HG02840 (cell line): ENCODE data around the gene RTL9.
"Not testable (repeated sequence)": the region's sequence is repeated elsewhere in the genome, so short reads cannot be mapped to it uniquely, and the experiment has no call there.

Experiments used
- ATAC-seq: cut with Tn5 transposase; IDR thresholded peaks from one replicate; pipeline ENCODE4 v1.9.1; 2021; ENCODE audit warnings: mild to moderate bottlenecking, moderate library complexity, moderate number of reproducible peaks; ENCODE audit not compliant: unreplicated experiment, low FRiP score

The RTL9 gene

DNA sequence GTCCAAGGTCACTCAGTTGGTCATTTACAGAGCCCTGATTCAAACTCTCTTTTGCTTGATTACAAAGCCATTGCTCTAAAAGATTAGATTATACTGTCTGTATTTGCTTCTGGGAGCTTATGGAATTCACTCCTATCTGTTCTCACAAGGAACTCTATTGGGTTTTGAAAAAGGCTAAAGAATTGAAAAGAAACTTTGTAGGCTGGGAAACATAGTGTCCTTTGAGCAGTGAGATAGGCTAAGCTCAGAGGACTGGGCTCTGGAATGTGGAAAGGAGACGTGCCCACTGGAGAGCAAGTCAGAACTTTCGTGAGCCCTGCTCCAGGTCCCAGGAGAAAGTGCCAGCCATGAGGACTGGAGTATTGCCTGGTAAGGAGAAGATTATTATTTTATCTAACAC, at the start of gene RTL9:
RTL9 (plus strand) TSS at position 301 of the 400 bp plus-strand sequence. CDS start 91,770 bp downstream, outside the sequence.
- ATAC-seq = no peak

DNA sequence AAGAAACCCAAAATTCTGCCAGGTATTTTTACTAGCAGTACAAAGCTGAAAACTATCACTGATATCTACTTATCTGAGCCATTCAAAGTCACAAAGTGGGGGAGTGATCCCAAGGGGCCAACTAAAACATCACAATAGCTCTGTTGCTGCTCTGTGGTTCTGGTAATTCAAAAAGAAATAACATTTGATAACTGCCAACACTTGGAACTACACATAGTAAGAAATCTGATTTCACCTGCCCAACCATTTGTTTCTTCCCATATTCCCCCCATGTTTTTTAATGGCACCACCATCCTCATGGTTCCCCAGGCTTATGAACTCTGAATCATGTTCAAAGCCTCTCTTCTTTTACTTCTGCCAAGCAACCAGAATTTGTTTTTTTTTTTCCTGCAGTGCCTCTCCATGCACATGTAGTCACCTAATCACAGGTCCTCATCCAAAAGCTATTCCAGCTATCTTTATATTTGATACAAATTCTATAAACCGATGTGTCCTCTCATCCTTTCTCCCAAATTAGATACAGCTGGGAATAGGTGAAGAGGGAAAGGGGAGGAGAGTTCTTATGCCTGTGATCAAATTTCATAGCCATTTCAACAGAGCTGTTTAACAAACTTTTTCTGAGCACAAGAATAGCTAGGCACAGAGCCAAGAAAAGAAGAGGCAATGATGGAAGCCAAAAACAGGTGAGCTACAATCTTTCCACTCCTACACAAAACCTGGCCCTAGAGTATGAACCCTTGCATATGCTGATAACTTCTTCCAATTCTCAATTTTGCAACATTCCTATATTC, 48.5 kb upstream of the RTL9 start:
- ATAC-seq = no peak

DNA sequence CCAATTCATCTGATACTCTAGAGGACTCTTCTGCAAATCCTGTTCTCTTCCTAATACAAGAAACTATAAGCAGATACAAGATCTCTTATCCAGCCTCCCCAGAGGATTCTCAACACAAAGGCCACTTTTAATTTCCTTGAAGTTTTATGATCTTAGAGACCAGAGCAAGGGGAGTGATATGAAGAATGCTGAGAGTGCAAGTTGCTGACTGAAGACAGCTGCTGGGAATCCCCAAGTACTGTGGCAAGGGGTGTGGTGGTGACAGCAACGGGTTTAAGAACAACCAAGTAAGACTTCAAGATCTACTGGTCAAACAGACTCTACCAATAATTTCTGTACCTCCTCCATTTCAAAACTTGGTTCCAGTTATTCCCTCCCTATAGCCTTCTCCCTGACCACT, 47.8 kb upstream of the RTL9 start:
- peak; percentile 73 for ATAC-seq

DNA sequence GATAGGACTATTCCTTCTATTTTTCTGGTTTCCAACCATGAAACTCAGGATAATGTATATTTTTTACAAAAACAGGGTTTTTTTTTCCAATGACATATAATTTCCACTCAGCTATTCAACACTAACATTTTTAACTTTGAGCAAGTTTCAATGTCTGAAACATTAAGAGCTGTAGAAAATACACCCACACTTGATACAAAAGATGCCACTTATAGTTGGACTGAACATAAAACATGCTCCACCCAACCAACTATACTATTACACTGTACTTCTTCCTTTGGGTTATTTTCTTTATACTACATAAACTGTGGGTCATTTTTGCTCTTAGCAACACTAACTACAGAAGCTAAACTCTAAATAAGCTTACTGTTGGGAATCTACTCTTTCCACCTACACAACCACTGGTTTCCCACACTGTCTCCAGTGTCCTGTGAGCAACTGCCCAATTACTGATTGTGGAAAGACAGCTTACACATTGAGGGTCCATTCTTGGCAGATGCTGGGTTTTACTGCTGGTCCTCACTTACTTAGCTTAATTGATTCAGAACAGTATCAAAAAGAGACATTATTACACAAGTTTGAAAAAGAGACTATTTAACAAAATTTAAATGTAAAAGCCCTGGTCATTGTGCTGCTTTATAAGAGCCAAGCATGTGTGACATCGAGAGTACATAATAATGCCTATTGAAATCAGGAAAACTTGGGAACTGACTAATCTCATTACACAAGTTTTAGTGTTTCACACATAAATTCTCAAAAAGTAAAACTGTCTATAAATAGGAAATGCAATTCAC, 47.0 kb upstream of the RTL9 start:
- no peak for ATAC-seq

DNA sequence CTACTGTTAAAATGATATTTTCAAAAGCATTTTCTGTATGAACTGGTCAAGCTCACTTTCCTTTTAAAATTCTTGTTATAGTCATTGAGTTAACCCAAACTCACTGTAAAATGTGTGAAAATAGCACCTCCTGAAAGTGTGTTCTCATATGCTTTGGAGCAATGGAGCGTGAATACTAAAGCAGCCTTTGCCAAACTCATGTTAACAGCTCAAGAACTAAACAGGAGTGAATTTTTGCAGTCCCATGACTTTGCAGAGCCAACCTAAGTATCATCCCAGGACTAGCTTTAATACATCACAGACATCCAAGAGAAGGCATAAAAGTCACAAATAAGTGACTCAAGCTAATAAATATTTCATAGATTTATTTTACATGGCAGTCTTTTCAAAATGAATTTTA, 43.1 kb upstream of the RTL9 start:
- no peak for ATAC-seq

DNA sequence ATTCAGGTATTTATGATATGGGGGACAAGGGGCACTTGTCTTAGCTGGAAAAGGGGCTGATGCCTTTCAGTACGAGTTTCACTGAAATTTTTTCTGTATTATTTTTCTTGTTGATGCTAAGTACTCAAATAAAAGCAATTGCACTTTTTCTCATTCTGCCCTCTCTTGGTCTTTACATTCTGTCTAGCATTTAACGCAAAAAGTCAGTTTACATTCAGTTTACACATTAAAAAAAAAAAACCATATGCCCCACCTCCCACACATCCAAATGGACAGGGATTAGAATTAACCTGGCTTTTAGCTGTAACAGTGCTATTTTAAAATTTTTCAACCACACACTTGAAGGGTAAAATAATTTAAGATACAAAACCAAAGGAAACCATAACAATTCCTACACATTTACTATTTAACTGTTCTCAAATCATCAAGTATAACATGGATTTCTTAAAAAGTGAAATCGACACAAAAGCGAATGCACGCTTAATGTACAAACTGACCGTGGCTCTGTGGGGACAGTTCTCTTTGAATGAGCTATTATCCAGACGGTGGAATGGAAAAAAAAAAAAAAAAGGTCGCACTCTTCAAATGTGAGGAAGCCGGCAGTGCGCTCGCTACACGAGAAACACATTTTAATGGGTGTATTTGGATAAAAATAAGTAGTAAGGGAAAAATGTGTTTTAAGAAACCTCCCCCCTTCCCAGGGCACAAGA, 42.1 kb upstream of the RTL9 start:
- ATAC-seq = no peak

DNA sequence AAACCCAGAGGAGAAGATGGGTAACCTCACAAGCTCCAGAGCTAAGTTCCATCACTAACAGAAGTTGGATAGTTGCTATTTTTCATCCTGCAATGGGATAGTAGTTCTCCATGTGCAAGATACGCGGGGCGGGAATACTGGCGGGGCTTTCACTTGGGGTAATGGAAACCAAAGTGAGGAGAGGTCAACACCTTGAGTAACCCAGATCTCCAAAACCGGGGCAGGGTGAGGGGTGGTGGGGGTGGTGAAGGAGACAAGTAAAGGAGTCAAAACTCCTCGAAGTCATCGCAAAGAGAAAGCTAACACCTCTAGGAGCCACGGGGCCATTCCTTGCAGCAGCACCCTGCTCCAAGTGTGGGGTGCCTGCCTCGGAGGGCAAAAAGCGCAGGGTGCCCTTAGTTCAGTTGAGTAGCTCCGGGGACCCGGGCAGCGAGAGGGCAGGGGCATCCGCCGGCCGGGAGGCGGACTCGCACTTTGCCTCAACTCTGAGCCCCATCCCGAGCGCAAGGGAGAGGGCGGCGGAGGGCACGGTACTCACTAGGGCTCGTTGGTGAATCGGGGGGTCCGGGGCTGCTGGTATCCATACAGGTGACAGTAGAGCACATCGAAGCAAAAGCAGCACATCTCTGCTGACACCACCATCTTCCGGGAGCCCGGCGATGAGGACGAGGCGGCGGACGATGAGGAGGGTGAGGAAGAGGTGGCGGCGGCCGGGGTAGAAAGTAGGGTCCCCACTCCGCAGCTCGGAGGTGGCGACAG, 41.4 kb upstream of the RTL9 start:
- ATAC-seq = peak; percentile 25

DNA sequence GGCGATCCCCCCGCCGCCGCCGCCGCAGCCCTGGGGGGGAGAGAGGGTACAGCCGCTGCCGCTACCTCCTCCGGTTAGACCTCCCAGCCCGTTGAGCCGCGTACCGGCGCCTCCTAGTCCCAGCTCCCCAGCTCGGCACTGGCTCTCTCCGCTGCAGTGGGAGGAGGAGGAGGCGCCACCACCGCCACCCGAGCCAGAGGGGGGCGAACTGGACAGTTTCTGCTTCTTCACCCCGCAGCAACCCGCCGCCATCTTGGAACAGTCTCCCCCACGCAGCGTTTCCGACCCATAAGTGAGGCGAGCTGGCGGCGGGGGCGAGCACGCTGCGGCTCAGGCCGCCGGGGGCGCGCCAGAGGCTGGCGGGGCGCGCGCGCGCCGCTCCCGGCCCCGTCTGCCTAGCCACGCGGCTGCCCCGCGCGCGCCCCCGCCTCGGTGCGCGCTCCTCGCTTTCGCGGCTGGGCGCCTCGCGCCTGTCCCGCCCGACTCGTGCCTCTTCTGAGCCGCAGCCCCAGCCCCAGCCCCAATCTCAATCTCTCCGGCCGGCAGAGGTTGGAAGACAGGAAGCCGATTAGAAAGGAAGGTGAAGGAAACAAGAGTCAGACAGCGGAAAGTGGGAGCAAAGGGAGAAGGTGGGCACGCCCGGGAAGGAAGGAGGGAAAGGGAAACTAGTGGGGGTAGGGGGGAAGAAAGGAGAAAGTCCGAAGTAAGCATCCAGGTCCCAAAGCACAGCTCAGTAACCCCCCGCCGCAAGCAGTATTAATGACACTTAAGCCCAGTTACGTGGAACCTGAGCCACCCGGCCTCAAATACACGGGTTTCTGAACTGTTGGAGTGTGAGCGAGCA, 40.6 kb upstream of the RTL9 start, which contains the start of gene AMMECR1:
AMMECR1 (minus strand) TSS at position 266 of the 844 bp plus-strand sequence; CDS start at position 252, 14 bp downstream.
- peak; percentile 65 for ATAC-seq

DNA sequence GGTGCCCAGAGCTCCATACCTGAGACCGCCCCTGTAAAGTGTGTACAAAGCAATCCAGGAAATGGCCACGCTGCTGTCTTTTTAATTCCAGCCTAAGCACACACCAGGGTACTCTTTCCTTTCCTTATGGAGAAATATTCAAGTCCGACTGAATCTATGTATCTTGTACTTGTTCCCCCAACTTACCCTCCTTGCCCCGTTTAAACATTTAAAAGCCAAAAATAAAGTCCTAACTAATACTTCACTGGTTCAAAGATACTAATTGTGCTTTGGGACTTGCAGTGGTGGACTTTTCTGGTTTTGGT, 40.0 kb upstream of the RTL9 start:
- peak; percentile 8 for ATAC-seq

DNA sequence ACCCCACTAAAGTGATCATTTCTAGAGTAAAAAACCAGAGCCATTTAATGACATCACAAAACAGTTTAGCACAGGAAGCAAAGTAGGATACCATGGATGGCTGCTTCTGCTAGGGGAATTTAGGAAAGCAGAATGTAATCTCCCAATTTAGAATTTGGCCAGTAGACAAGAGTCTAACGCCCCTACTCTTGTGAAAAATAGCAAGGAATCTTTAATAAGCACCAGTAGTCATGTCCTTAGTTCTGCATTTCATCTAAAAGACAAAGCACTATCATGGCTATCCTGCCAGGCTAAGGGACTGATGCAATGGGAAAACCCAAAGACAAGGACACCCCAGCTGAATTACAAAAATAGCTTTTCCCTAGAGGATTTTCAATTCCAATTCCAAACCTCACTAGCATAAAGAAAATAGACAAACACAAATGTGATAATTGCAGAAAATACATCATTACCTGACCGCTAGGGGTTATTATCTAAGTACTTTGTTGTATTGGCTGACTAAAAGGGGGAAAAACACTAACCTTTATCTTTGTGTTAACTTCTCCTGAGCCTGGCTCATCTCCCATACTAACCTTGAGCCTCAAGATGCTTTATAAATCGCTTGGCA, 38.2 kb upstream of the RTL9 start:
- ATAC-seq = no peak

DNA sequence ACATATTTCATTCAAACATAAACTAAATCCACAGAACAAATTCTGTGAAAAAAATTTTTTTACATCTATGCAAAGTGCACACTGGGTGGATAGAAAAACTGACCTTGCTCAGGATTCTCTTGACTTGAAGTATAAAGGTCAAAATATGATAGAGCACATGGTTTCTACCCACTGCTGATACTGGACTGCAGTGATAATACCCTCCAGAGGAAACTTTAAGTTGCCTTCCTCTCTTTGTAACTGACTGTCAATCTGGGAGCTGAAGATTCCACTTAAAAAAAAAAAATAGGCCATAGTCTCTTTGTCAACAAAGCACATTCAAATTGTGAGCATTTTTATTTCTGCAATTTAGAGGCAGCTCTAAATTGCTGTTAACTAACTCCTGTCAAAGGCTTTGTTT, 37.6 kb upstream of the RTL9 start:
- ATAC-seq = no peak

DNA sequence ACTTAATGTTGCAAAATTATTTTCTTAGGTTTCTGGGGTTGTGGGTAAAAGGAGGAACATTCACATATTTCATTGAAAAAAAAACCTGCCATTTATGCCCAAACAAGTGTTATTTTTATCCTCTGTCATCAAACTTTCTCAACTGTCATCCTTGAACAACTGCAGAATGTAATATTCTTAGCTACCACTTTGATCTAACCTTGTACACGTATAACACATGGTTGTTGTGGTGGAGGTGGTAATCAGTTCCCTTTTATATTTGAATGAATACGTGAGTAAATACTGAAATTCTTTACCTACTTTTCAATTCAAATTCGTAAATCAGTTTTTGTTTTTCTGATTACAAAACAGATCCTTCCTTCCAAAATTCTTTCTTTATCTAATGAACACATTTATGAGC, 37.0 kb upstream of the RTL9 start:
- no peak for ATAC-seq

DNA sequence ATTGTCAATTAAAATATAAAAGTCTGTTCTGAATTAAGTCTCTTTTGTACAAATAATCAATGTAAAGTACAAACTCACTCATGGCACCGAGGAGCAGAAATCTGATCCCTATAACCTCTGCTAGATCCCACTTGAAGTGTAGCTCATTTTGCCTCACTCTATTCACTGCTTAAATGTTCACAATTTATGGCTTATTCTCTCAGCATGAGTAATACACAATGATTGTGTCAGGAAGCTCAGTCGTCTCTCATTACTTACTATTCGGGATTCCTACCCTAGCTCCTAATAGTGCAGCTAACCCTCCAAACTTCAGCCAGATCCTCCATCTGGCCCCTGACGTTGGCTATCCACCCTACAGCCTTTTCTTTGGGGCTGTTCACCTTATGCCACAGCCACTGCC, 36.0 kb upstream of the RTL9 start:
- no peak for ATAC-seq

DNA sequence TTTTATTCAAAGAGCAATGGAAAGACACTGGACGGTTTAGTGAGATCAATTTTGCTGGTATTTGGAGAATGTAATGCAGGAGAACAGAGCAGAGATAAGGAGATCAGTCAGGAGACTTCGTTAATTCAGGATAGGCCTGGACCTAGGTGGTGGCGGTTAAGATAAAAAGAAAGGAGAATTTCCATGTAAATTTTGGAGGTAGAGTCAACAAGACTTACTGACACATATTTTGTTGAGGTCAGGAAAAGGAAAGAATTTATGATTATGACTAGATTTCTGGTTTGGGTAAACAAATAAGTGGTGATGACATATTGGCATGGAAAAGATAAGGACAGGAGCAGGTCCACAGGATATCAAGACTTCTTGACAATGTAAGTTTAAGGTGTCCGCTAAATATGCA, 31.9 kb upstream of the RTL9 start:
- no peak for ATAC-seq

DNA sequence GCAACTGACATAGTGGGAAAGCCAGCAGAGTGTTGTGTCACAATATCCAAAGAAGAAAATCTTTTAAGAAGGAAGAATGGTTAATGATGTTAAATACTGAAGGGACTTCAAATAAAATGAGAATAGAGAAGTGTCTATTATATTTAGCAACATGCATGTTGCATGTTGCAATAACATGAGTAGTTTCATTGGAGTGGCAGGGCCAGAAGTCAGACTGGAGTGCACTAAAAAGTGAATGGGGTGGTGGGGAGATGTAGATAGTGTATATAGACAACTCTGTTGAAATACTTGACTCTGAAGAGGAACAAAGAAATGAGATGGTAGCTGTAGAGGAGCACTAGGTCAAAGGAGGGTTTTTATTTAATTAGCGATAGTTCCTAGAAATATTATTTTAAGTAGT, 31.3 kb upstream of the RTL9 start:
- ATAC-seq = no peak

DNA sequence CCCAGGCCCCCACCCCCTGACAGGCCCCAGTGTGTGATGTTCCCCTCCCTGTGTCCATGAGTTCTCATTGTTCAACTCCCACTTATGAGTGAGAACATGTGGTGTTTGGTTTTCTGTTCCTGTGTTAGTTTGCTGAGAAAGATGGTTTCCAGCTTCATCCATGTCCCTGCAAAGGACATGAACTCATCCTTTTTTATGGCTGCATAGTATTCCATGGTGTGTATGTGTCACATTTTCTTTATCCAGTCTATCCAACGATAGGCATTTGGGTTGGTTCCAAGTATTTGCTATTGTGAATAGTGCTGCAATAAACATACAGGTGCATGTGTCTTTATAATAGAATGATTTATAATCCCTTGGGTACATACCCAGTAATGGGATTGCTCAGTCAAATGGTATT, 30.0 kb upstream of the RTL9 start:
- not testable (repeated sequence) for ATAC-seq

DNA sequence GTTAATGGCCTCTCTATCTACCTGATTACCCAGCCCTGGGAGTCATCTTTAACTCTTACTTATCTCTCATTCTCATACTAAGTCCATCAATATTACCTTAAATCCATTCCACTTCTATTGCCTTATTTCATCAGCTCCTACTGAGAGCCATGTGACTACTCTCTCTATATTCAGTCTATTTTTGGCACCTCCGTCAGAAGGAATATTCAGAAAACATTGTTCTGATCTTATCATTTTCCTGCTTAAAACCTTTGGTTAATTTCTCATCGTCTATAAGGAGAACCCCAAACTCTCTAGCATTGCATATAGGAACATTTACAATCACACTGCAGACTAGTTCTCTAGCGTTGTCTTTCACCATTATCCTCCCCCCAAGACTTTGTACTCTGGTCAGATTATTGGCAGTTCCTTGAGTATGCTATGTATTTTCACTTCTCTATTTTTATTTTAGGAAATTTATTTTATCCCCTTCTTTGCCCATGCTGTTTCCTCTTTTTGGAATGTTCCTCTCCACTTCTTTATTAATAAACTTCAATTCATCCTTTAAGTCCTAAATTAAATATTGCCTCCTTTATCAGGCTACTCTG, 27.1 kb upstream of the RTL9 start:
- no peak for ATAC-seq

DNA sequence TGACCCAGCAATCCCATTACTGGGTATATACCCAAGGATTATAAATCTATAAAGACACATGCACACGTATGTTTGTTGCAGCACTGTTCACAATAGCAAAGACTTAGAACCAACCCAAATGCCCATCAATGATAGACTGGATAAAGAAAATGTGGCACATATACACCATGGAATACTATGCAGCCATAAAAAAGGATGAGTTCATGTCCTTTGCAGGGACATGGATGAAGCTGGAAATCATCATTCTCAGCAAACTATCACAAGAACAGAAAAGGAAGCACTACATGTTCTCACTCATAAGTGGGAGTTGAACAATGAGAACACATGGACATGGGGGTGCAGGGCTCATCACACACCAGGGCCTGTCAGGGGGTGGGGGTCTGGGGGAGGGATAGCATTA, 25.2 kb upstream of the RTL9 start:
- not testable (repeated sequence) for ATAC-seq

DNA sequence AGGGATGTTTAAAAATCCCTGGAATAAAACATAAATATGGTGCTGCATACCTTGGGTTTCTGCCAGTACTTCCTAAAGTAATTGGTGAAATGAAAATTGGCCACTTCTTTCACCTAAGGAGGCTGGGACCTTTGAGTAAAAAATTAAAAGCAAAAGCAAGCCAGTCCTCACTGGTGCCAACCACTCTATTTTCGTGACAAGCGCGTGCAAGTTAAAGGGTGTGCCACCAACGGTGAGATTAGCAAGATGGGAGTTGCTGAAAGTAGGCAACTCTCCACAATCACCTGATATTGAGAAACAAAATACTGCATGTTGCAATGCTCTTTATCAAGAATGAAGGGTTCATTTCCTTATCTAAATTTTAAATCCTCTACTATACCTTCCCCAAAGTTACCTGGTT, 19.7 kb upstream of the RTL9 start:
- no peak for ATAC-seq
